Erythroblast (primary cell): Measurements from ENCODE around the gene USP44.
"Not testable (repeated sequence)": the region's sequence is repeated elsewhere in the genome, so short reads cannot be mapped to it uniquely, and the experiment has no call there.

Source experiments
- DNase-seq, 2 experiments: peaks; one replicate each; lab custom pipeline; 2025; lab: John Stamatoyannopoulos, UW
- GATA1 ChIP-seq: IDR thresholded peaks from 2 replicates; pipeline ENCODE4 v1.6.1; 2011; ENCODE audit warnings: low read depth, mild to moderate bottlenecking, control low read depth, low read length, moderate library complexity
- POLR2A ChIP-seq: IDR thresholded peaks from 2 replicates; pipeline ENCODE4 v1.6.1; 2011; ENCODE audit warnings: mild to moderate bottlenecking, low read length

Gene USP44

DNA sequence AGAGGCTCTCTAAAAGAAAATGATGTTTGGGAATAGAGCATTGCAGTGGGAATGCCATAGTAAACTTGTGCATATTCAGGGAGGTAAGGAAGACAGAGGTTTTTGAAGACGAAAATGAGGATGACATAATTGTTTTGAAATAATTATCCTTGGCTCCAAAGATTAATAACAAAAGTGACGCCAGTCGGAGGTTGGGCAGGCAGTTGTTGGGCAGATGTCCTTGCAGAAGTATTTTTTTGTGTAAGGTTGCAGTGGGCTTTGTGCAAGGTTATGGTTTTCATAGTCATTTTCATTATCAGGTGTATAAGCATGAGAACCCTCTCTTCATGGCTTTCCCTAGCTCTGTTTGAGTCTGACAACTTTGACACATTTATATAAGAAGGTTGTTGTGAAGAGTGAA lies 42.0 kb downstream of the USP44 start:
- DNase-seq = no peak
- TF ChIP-seq GATA1 (no peak), POLR2A (no peak)

DNA sequence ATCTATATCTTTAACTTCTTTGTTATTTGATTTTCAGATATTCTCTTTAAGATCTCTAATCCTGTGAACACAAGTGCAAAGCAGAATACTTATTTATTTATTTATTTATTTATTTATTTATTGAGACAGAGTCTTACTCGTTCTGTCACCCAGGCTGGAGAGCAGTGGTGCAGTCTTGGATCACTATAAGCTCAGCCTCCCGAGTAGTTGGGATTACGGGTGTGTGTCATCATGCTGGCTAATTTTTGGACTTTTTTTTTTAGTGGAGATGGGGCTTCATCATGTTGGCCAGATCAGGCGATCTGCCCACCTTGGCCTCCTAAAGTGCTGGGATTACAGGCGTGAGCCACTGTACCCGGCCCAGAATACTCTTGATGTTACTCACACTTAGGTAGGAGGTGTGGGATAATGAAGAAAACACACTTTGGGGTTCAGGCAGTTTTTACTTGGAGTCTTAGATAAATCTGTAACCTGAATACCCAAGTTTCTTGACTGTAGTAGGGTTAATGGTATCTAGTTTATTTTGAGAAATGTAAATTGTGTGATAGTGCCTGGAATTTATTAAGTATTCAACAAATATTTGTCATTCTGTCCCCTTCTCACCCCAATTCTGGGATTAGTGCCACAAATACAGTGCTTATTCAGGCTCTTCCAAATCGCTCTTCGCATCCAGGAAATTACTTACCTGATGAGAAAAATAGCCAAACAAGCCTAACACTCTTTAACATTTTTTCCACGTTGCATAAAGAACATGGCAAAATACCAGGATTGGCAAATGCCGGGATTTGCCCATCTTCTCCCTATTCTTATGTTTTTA lies 44.4 kb downstream of the USP44 start:
- DNase-seq = peak; percentile 15 to 69
- TF ChIP-seq POLR2A (no peak), GATA1 (no peak)

DNA sequence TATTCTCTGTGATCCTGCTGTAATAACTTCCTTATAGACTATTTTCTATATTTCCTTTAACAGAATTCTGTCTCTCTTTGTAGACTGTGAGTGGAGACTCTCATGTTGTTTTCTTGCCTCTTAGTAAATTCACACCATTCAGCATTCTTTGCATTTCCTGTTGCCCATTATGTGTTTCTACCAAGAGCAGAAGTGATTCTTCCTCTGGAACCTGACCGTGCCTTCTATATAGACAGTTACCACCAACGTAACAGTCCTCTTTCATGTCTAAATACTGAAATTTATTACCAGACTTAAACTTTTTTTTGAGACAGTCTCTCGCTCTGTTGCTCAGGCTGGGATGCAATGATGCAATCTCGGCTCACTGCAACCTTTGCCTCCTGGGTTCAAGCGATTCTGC lies 46.2 kb downstream of the USP44 start:
- DNase-seq = no peak
- TF ChIP-seq GATA1 (no peak), POLR2A (no peak)

DNA sequence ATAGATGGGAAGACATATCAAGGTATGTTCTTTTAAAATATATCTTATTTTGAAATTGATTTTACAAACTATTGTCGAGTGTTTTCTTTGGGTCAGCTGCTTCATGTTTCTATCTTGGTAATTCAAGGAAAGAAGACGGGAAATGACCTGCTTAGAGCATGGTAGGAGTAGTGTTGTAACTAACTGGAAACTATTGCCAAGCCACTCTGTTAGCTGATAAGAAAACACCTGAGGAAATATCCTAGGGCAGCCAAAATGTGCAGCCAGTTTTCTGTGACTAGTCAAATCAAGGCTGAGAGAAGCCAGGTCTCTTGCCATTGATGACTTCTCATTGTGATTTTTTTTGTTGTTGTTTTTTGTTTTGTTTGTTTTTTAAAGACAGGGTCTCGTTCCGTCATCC lies 47.1 kb downstream of the USP44 start:
- TF ChIP-seq POLR2A (no peak), GATA1 (no peak)

DNA sequence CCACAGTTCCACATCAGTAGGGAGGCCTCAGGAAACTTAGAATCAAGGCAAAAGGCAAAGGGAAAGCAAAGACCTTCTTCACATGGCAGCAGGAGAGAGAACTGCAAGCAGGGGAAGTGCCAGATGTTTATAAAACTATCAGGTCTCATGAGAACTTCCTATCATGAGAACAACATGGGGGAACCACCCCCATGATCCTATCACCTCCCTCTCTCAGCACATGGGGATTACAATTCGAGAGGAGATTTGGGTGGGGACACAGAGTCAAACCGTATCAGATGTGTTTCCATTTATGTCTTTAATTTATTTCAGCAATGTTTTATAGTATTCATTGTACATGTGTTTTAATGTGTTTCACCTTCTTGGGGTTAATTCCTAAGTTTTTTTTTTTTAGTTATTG lies 51.5 kb downstream of the USP44 start:
- DNase-seq = peak; percentile 25 to 70
- TF ChIP-seq GATA1 (no peak), POLR2A (no peak)

More for the DNA sequence above, 47.1 kb downstream of the USP44 start:
- DNase-seq = no peak

DNA sequence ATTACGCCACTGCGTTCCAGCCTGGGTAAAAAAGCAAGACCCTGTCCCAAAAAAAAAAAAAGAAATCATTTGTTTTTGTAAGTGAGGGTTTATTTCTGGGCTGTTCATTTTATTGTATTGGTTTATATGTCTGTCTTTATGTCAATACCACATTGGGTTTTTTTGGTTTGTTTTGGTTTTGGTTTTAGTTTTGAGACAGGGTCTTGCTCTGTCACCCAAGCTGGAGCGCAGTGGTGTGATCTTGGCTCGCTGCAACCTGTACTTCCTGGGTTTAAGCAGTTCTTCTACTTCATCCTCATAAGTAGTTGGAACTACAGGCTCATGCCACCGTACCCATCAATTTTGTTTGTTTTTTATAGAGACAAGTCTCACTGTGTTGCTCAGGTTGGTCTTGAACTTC lies 52.3 kb downstream of the USP44 start:
- no peak for DNase-seq
- TF ChIP-seq POLR2A = no peak
- TF ChIP-seq GATA1 = no peak

DNA sequence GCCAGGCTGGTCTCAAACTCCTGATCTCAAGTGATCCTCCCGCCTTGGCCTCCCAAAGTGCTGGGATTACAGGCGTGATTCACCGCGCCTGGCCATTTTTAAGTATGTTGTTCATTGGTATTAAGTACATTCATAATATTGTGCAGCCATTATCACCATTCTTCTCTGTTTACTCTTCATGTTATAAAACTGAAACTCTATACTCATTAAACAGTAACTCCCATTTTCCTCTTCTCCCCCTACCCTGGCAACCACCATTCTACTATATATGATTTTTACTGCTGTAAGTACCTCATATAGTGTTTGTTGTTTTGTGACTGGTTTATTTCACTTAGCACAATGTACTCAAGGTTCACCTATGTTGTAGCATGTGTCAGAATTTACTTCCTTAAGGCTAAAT lies 54.2 kb downstream of the USP44 start:
- DNase-seq = no peak
- TF ChIP-seq GATA1 (no peak), POLR2A (no peak)

DNA sequence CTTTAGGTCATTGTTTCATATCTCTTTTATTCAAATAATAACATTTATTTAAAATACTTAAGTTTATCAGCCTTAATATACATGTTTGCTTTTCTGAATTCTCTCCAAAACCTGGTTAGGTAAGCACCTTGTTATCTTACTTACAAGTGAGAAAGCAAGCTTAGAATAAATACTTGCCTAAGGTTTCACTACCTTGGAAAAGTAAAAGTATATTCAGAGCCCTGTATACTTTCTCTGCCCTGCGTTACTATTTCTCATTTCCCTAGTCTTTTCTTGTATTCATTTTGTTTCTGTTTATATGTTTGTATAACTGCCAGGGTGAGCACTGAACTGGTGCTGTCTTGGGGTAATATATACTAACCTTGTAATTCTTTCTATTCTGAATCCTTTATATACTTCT lies 55.8 kb downstream of the USP44 start:
- TF ChIP-seq GATA1 = no peak
- TF ChIP-seq POLR2A = no peak
- no peak for DNase-seq

DNA sequence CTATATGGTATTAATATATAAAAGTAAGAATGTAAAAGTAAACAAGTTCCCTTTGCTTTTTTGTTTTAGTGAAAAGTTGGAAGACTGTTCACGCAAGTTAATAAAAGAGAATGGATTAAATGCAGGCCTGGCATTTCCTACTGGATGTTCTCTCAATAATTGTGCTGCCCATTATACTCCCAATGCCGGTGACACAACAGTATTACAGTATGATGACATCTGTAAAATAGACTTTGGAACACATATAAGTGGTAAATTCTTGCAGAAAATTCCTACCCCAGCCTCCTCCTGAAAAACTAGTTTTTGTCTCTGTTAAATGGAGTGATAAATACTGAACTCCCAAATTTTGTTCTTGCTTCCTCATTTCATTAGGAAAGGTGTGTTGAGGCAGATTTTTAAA lies 56.4 kb downstream of the USP44 start:
- DNase-seq = no peak
- TF ChIP-seq POLR2A = no peak
- no peak for TF ChIP-seq GATA1

DNA sequence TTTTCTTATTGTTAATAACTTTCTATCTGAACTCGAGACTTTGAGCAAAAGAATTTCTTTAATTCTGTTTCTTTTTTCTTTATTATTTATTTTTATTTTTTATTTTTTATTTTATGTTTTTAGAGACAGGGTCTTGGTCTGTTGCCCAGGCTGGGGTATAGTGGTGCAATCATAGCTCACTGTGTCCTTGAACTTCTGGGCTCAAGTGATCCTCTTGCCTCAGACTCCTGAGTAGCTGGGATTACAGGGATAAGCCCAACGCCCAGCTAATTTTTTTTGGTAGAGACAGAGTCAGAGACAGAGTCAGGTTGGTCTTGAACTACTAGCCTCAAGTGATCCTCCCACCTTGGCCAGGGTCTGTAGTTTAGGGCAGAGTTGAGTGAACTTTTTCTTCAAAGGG lies 58.8 kb downstream of the USP44 start:
- TF ChIP-seq GATA1 (no peak), POLR2A (no peak)
- no peak for DNase-seq

DNA sequence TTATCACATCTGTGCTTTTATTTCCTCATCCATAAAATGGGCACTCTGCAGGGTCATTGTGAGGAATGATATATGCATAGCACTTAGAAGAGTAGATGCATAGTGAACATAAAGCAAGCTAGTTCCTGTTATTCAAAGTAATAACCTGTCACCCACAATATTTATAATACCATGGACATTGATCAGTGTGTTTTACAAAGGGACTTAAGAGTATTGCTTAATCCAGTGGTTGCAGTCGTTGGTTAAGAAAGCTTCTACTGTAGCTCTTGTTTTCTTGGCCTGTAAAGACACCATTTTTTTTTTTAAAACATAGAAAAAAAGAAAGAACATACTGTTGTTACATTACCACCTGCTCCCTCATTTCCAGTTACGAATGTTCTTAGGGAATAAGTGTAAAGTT lies 64.3 kb downstream of the USP44 start:
- no peak for TF ChIP-seq POLR2A
- DNase-seq = no peak

DNA sequence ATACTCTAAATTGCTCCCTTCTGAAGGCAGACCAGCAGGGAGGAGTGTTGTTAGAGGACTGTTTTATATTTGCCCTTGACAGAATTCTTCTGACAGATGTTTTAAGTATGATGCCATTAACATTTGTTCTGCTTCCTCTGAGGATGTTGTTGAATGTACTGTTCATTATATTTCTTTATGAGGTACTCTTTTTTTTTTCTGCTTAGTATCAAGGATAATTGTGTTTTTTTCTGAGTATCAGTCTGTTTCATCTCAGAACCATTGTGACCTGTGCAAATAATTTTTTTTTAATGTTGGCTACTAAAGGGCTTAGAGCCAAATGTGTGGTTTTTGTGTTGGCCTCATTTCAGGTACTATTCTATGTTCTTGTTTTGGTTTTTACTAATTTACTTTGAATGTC lies 66.8 kb downstream of the USP44 start:
- DNase-seq = no peak
- TF ChIP-seq GATA1 = no peak
- no peak for TF ChIP-seq POLR2A

DNA sequence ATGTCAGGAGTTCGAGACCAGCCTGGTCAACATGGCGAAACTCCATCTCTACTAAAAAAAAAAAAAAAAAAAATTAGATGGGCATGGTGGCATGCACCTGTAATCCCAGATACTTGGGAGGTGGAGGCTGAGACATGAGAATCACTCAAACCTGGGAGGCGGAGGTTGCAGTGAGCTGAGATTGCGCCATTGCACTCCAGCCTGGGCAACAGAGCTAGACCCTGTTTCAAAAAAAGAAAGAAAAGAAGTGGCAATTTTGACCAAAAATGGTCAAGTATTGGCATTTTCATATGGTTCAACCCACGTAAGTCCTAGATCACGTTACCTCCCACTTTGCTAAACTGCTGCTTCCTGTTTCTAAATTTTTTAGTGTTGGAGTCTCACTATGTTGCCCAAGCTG lies 68.7 kb downstream of the USP44 start:
- not testable (repeated sequence) for DNase-seq

DNA sequence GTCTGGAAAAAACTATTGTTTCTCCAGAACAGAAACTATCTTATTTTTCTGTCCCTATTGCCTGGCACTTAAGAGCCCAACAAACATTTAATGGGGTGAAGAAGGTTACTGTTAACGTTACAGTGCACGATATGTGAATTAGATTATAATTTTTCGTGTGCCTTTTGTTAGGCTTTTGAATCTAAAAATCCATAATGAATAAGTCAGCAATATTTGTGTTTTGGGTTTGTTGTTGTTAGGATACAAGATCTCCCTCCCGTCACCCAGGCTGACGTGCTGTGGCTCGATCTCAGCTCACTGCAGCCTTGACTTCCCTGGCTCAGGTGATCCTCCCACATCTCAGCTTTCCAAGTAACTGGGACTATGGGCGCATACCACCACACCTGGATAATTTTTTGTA lies 69.4 kb downstream of the USP44 start:
- no peak for DNase-seq
- TF ChIP-seq GATA1 (no peak), POLR2A (no peak)

DNA sequence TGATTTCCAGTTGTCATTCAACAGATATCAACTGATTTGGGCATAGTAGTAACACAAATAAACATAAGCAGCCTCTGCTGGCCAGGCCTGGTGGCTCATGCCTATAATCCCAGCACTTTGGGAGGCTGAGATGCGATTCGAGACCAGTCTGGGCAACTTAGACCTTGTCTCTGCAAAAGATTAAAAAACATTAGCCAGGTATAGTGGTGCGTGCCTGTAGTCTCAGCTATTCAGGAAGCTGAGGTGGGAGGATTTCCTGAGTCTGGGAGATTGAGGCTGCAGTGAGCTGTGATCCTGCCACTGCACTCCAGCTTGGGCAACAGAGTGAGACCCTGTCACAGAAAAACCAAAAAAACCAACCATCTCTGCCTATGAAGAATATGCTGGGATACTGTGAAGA lies 70.2 kb downstream of the USP44 start:
- no peak for DNase-seq
- TF ChIP-seq POLR2A (no peak), GATA1 (no peak)
